Ectodermal cell (in vitro differentiated cells): ENCODE results near the gene RAB40C.

Experiments used
- H3K27ac ChIP-seq: 2 replicates; pipeline ENCODE4 v1.7.0; 2013; ENCODE audit warnings: mild to moderate bottlenecking, low read depth, low read length; ENCODE audit not compliant: insufficient read depth, poor library complexity, severe bottlenecking
- H3K27me3 ChIP-seq: 2 replicates; pipeline ENCODE4 v1.7.0; 2013; ENCODE audit warnings: mild to moderate bottlenecking, low read length; ENCODE audit not compliant: insufficient read depth, control insufficient read depth, poor library complexity, severe bottlenecking
- H3K36me3 ChIP-seq: one replicate; pipeline ENCODE4 v1.7.0; 2013; ENCODE audit warnings: low read length; ENCODE audit not compliant: control insufficient read depth, insufficient read depth
- H3K4me1 ChIP-seq: one replicate; pipeline ENCODE4 v1.7.0; 2013; ENCODE audit warnings: low read length; ENCODE audit not compliant: control insufficient read depth, insufficient read depth
- H3K4me3 ChIP-seq: 2 replicates; pipeline ENCODE4 v1.7.0; 2013; ENCODE audit warnings: low read depth, low read length, control low read depth; ENCODE audit not compliant: insufficient read depth
- H3K9me3 ChIP-seq: 2 replicates; pipeline ENCODE4 v1.7.0; 2013; ENCODE audit warnings: mild to moderate bottlenecking, low read length, moderate library complexity; ENCODE audit not compliant: control insufficient read depth
- WGBS, 2 experiments: methylation state at CpG; one replicate each; pipeline ENCODE4 v1.1.7; 2013; ENCODE audit warnings: missing lambda C conversion rate in 2 of 2; 5-methylcytosine and 5-hydroxymethylcytosine counted together

The RAB40C gene

GRCh38 chr16:553601-554296, 36.1 kb upstream of the RAB40C start:
- Histone ChIP-seq H3K4me1 (no peaks in the 10 kb centered on the region), H3K27me3 (peaks cover 8% of the 10 kb centered on the region), H3K36me3 (peaks cover 5% of the 10 kb centered on the region), H3K27ac (no peak overlapping the region), H3K4me3 (no peak overlapping the region), H3K9me3 (no peaks in the 10 kb centered on the region)
- 94% methylated on average over 33 of the region's 33 CpGs for WGBS, 2 experiments

GRCh38 chr16:554297-554621, 35.6 kb upstream of the RAB40C start:
- Histone ChIP-seq H3K4me1 (peaks cover under 1% of the 10 kb centered on the region), H3K36me3 (peaks cover 5% of the 10 kb centered on the region), H3K27me3 (peaks cover 13% of the 10 kb centered on the region), H3K9me3 (no peaks in the 10 kb centered on the region), H3K4me3 (no peak overlapping the region), H3K27ac (no peak overlapping the region)
- WGBS, 2 experiments = 82 to 89% methylated on average over 11 of the region's 11 CpGs

GRCh38 chr16:554640-555365, 35.1 kb upstream of the RAB40C start:
- Histone ChIP-seq H3K27ac (no peak overlapping the region), H3K4me1 (peaks cover 5% of the 10 kb centered on the region), H3K9me3 (no peaks in the 10 kb centered on the region), H3K27me3 (peaks cover 19% of the 10 kb centered on the region), H3K4me3 (no peak overlapping the region), H3K36me3 (peaks cover 5% of the 10 kb centered on the region)
- WGBS, 2 experiments = 91 to 93% methylated on average over 54 of the region's 54 CpGs

GRCh38 chr16:555528-556473, 34.1 kb upstream of the RAB40C start:
- Histone ChIP-seq H3K4me3 (no peak overlapping the region), H3K9me3 (no peaks in the 10 kb centered on the region), H3K27ac (no peak overlapping the region), H3K36me3 (peaks cover 5% of the 10 kb centered on the region), H3K4me1 (peaks cover 5% of the 10 kb centered on the region), H3K27me3 (peaks cover 29% of the 10 kb centered on the region)
- 87% methylated on average over 32 of the region's 32 CpGs for WGBS, 2 experiments

GRCh38 chr16:556474-557173, 33.2 kb upstream of the RAB40C start:
- no peak overlapping the region for H3K4me3 ChIP-seq
- no peak overlapping the region for H3K27ac ChIP-seq
- 90 to 92% methylated on average over 32 of the region's 32 CpGs for WGBS, 2 experiments
- H3K27me3 ChIP-seq = peaks cover 37% of the 10 kb centered on the region
- H3K4me1 ChIP-seq = peaks cover 5% of the 10 kb centered on the region
- H3K9me3 ChIP-seq = no peaks in the 10 kb centered on the region
- peaks cover under 1% of the 10 kb centered on the region for H3K36me3 ChIP-seq

- no peaks in the 10 kb centered on the region for H3K9me3 ChIP-seq
- H3K36me3 ChIP-seq = no peaks in the 10 kb centered on the region
- peaks cover 5% of the 10 kb centered on the region for H3K4me1 ChIP-seq
- H3K27ac ChIP-seq = no peak overlapping the region
- WGBS, 2 experiments = 90 to 91% methylated on average over 23 of the region's 23 CpGs
- H3K4me3 ChIP-seq = no peak overlapping the region
- peaks cover 48% of the 10 kb centered on the region for H3K27me3 ChIP-seq
Measured at GRCh38 chr16:557463-558297, 32.2 kb upstream of the RAB40C start.

- H3K36me3 ChIP-seq = no peaks in the 10 kb centered on the region
- no peak overlapping the region for H3K27ac ChIP-seq
- no peaks in the 10 kb centered on the region for H3K9me3 ChIP-seq
- 86% methylated on average over 22 of the region's 22 CpGs for WGBS, 2 experiments
- H3K4me3 ChIP-seq = no peak overlapping the region
- H3K4me1 ChIP-seq = peaks cover 5% of the 10 kb centered on the region
- H3K27me3 ChIP-seq = peaks cover 50% of the 10 kb centered on the region
Measured at GRCh38 chr16:558298-559020, 31.4 kb upstream of the RAB40C start.

GRCh38 chr16:559021-559380, 30.9 kb upstream of the RAB40C start:
- H3K9me3 ChIP-seq = no peaks in the 10 kb centered on the region
- peaks cover 5% of the 10 kb centered on the region for H3K4me1 ChIP-seq
- H3K27me3 ChIP-seq = peaks cover 50% of the 10 kb centered on the region
- no peak overlapping the region for H3K27ac ChIP-seq
- 82 to 85% methylated on average over 15 of the region's 15 CpGs for WGBS, 2 experiments
- H3K36me3 ChIP-seq = no peaks in the 10 kb centered on the region
- no peak overlapping the region for H3K4me3 ChIP-seq
